Measurements from ENCODE around the gene MPDU1. TPM values are rescaled to one million over a fixed set of nuclear protein-coding genes. Genes with fewer than 3 reads are reported as not detected.

The MPDU1 gene
- total and polyA plus RNA-seq, 2 of the 13 experiments (the other 11 are each of a cell fraction or from before 2014, with no cell fraction given), result 112 to 167 TPM

GRCh38 chr17:7583253-7584109 lies at the start of gene MPDU1 (continued):
- TF ChIP-seq HES4 (CRISPR knock-in tag; IDR thresholded peaks at IDR 0.05; ENCODE audit: borderline replicate concordance) (peak; percentile 76), AKAP8 (CRISPR knock-in tag; IDR thresholded peaks at IDR 0.05) (no peak), MLLT10 (CRISPR knock-in tag; IDR thresholded peaks at IDR 0.05) (no peak), ZNF234 (CRISPR knock-in tag; conservative IDR thresholded peaks at IDR 0.05) (no peak), SRSF4 (IDR thresholded peaks at IDR 0.05; ENCODE audit: low read depth, low read length, poor library complexity, severe bottlenecking) (no peak), CREB1 (IDR thresholded peaks at IDR 0.05) (no peak; the same call in 1 of the 2 replicates), CREB1 (CRISPR knock-in tag; IDR thresholded peaks at IDR 0.05) (peak; percentile 75), SNAI1 (CRISPR knock-in tag; IDR thresholded peaks at IDR 0.05; ENCODE audit: borderline replicate concordance) (no peak; the same call in 1 of the 2 replicates), RFX5 (IDR thresholded peaks at IDR 0.05; ENCODE audit: low read depth, low read length) (no peak), RNF2 (conservative IDR thresholded peaks at IDR 0.05; ENCODE audit: low read depth) (peak; percentile 76; the same call in 1 of the 2 replicates), SIN3A (IDR thresholded peaks at IDR 0.05; ENCODE audit: borderline replicate concordance, low read depth, low read length) (no peak), ZBTB20 (CRISPR knock-in tag; IDR thresholded peaks at IDR 0.05; ENCODE audit: borderline replicate concordance, low read depth) (no peak), ZNF253 (CRISPR knock-in tag; IDR thresholded peaks at IDR 0.05; ENCODE audit: borderline replicate concordance) (peak; percentile 50; the same call in 1 of the 2 replicates), ZNF615 (CRISPR knock-in tag; IDR thresholded peaks at IDR 0.05; ENCODE audit: borderline replicate concordance) (no peak; the same call in 1 of the 2 replicates), KMT2A (CRISPR knock-in tag; IDR thresholded peaks at IDR 0.05) (no peak), ZNF597 (CRISPR knock-in tag; IDR thresholded peaks at IDR 0.05) (no peak), ZNF670 (CRISPR knock-in tag; IDR thresholded peaks at IDR 0.05; ENCODE audit: borderline replicate concordance) (peak; percentile 35; the same call in 1 of the 2 replicates), CHD4 (IDR thresholded peaks at IDR 0.05; ENCODE audit: borderline replicate concordance, low read length) (0 out of 2 replicates have a peak, but pooled peaks have one; percentile 31), WIZ (CRISPR knock-in tag; IDR thresholded peaks at IDR 0.05) (no peak; the same call in 1 of the 2 replicates), SMARCC2 (IDR thresholded peaks at IDR 0.05) (no peak), ZNF512B (CRISPR knock-in tag; IDR thresholded peaks at IDR 0.05; ENCODE audit: borderline replicate concordance) (no peak), CERS6 (CRISPR knock-in tag; IDR thresholded peaks at IDR 0.05) (no peak), GLI4 (CRISPR knock-in tag; IDR thresholded peaks at IDR 0.05; ENCODE audit: borderline replicate concordance) (no peak), FOSL1 (CRISPR knock-in tag; IDR thresholded peaks at IDR 0.05; ENCODE audit: borderline replicate concordance) (peak; percentile 34; the same call in 1 of the 2 replicates), SMC3 (IDR thresholded peaks at IDR 0.05; ENCODE audit: low read length) (no peak), NFE2 (CRISPR knock-in tag; IDR thresholded peaks at IDR 0.05) (no peak), ZMYM2 (CRISPR knock-in tag; IDR thresholded peaks at IDR 0.05) (no peak)

All from HepG2 (cell line).